PC-3 (cell line): ENCODE measurements around the gene C16orf96. TPM values are rescaled to one million over a fixed set of nuclear protein-coding genes. Genes with fewer than 3 reads are reported as not detected.

Source experiments
- ATAC-seq: fragments of 200-7000 bp; cut with Tn5 transposase; 2 replicates; pipeline ENCODE4 v1.9.1; 2020; ENCODE audit warnings: mild to moderate bottlenecking, moderate library complexity
- BruUV-seq: library from RNA; stranded (reverse); fragments of 400-500 nt; replicated peaks from 2 replicates; lab custom pipeline; 2021; lab: Mats Ljungman, UMichigan
- CTCF ChIA-PET: fragments of 300-600 bp; sonication (Branson Sonifier 250); formaldehyde crosslinking; loops from one replicate; lab custom pipeline; 2022; ENCODE audit warnings: antibody characterized with exemption; lab: Charles Lee
- POLR2A ChIA-PET: fragments of 300-600 bp; sonication (Branson Sonifier 250); formaldehyde crosslinking; loops from one replicate; lab custom pipeline; 2022; ENCODE audit warnings: antibody characterized with exemption; ENCODE audit not compliant: unreplicated experiment; lab: Charles Lee
- DNase-seq: peaks from one replicate; pipeline ENCODE4 v3.0.0-alpha.2; 2015
- H2AFZ ChIP-seq: fragments of 300-600 bp; sonication (generic); 2 replicates; pipeline ENCODE4 v1.6.0; 2016; ENCODE audit warnings: antibody characterized with exemption, low read length
- H3F3A ChIP-seq: fragments of 300-600 bp; sonication (generic); one replicate; pipeline ENCODE4 v1.6.0; 2017; ENCODE audit warnings: antibody characterized with exemption, low read length, control low read depth, mild to moderate bottlenecking; ENCODE audit not compliant: unreplicated experiment
- H3K27ac ChIP-seq: fragments of 300-600 bp; sonication (generic); 2 replicates; pipeline ENCODE4 v1.5.1; 2016; ENCODE audit warnings: mild to moderate bottlenecking, low read length
- H3K27me3 ChIP-seq: fragments of 300-600 bp; sonication (generic); 2 replicates; pipeline ENCODE4 v1.6.1; 2016; ENCODE audit warnings: low read length, mixed read lengths
- H3K36me3 ChIP-seq: fragments of 300-600 bp; sonication (generic); 2 replicates; pipeline ENCODE4 v1.6.1; 2016; ENCODE audit warnings: low read depth, mixed run types, low read length, mixed read lengths
- H3K4me1 ChIP-seq: fragments of 300-600 bp; sonication (generic); 2 replicates; pipeline ENCODE4 v1.5.1; 2016; ENCODE audit warnings: low read length; ENCODE audit not compliant: insufficient read depth
- H3K4me2 ChIP-seq: fragments of 300-600 bp; sonication (generic); 2 replicates; pipeline ENCODE4 v1.6.0; 2016; ENCODE audit warnings: low read length
- H3K4me3 ChIP-seq: fragments of 300-600 bp; sonication (generic); 2 replicates; pipeline ENCODE4 v1.5.1; 2016; ENCODE audit warnings: mild to moderate bottlenecking, low read length, mixed read lengths
- H3K79me2 ChIP-seq: fragments of 300-600 bp; sonication (generic); 2 replicates; pipeline ENCODE4 v1.6.1; 2017; ENCODE audit warnings: low read length, mixed read lengths
- H3K9ac ChIP-seq: fragments of 300-600 bp; sonication (generic); 2 replicates; pipeline ENCODE4 v1.6.0; 2016; ENCODE audit warnings: mild to moderate bottlenecking, low read length
- H3K9me2 ChIP-seq: fragments of 300-600 bp; sonication (generic); replicated peaks from 2 replicates; pipeline ENCODE4 v1.6.1; 2016; ENCODE audit warnings: mixed run types, low read length, mixed read lengths
- H3K9me3 ChIP-seq: fragments of 300-600 bp; sonication (generic); 2 replicates; pipeline ENCODE4 v1.6.1; 2016; ENCODE audit warnings: low read length, mixed read lengths
- H4K20me1 ChIP-seq: fragments of 300-600 bp; sonication (generic); 2 replicates; pipeline ENCODE4 v1.6.1; 2016; ENCODE audit warnings: low read length, mixed read lengths
- EZH2 ChIP-seq: fragments of 300-600 bp; sonication (generic); IDR thresholded peaks from one replicate; pipeline ENCODE4 v1.6.1; 2017; ENCODE audit warnings: antibody characterized with exemption, mild to moderate bottlenecking, low read length; ENCODE audit not compliant: unreplicated experiment
- EZH2phosphoT487 ChIP-seq: fragments of 300-600 bp; sonication (generic); IDR thresholded peaks from 2 replicates; pipeline ENCODE4 v1.6.1; 2018; ENCODE audit warnings: mild to moderate bottlenecking, antibody characterized with exemption, low read length, borderline replicate concordance
- intact Hi-C: fragments of 100-400 bp; cut with micrococcal nuclease; formaldehyde crosslinking; loops from 2 replicates; pipeline ENCODE4 v1.9.0; 2023
- total RNA-seq: library from RNA; depleted of rRNA; stranded (reverse); fragments of >200 nt; gene quantifications from 2 replicates; pipeline ENCODE4 v1.2.3, GENCODE V29; 2014
- TF ChIP-seq, protein P1 (sequence below): fragments of 300-600 bp; sonication (generic); conservative IDR thresholded peaks from 2 replicates; pipeline ENCODE4 v1.5.1; 2017; ENCODE audit warnings: antibody characterized with exemption, low read depth, mild to moderate bottlenecking, low read length

The C16orf96 gene
- total RNA-seq, 1 experiment from 2014 or later, result not detected

DNA sequence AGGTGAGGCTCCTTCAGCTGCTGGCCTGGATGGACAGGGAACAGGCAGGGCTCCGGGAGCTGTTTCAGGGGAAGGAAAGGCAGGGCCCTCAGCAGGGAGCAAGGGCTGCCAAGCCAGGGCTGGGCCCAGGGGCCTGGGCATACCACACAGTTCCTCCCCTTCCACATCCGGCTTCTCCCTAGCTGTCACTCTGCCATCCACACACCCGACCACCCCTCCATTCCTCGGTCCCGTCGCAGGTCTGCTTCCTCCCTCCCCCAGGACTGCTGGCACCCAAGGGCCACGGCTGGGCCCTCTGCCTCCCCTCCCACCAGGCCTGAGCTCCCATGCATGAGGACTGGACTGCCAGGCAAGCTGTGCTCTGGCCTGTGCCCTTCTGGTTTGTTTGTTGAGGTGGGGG lies 41.5 kb upstream of the C16orf96 start:
- H3K4me2 ChIP-seq, result no peak overlapping the region
- no peaks in the 10 kb centered on the region for H3K4me1 ChIP-seq
- H3K27ac ChIP-seq, result no peak overlapping the region
- ChIA-PET CTCF (no interaction called here), POLR2A (no interaction called here)
- TF ChIP-seq EZH2phosphoT487 (no peak), EZH2 (no peak)
- TF ChIP-seq, protein P1, sequence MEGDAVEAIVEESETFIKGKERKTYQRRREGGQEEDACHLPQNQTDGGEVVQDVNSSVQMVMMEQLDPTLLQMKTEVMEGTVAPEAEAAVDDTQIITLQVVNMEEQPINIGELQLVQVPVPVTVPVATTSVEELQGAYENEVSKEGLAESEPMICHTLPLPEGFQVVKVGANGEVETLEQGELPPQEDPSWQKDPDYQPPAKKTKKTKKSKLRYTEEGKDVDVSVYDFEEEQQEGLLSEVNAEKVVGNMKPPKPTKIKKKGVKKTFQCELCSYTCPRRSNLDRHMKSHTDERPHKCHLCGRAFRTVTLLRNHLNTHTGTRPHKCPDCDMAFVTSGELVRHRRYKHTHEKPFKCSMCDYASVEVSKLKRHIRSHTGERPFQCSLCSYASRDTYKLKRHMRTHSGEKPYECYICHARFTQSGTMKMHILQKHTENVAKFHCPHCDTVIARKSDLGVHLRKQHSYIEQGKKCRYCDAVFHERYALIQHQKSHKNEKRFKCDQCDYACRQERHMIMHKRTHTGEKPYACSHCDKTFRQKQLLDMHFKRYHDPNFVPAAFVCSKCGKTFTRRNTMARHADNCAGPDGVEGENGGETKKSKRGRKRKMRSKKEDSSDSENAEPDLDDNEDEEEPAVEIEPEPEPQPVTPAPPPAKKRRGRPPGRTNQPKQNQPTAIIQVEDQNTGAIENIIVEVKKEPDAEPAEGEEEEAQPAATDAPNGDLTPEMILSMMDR, result no peak
- no peaks in the 10 kb centered on the region for H3K9me3 ChIP-seq
- H3K9me2 ChIP-seq, result no peaks in the 10 kb centered on the region
- no peaks in the 10 kb centered on the region; the same call in 1 of the 2 replicates for H3K36me3 ChIP-seq
- no peak overlapping the region for H2AFZ ChIP-seq
- H3K79me2 ChIP-seq, result no peaks in the 10 kb centered on the region
- intact Hi-C loops, result no loop called here
- no peak overlapping the region for H3K9ac ChIP-seq
- no peak overlapping the region for H3K4me3 ChIP-seq
- no TSS peak for BruUV-seq
- H4K20me1 ChIP-seq, result no peaks in the 10 kb centered on the region
- DNase-seq (no peak), ATAC-seq (no peak)
- H3K27me3 ChIP-seq, result no peaks in the 10 kb centered on the region
- no peaks in the 10 kb centered on the region for H3F3A ChIP-seq

- ATAC-seq (no peak), DNase-seq (no peak)
- Histone ChIP-seq H3K4me2 (no peak overlapping the region), H3K9me2 (no peaks in the 10 kb centered on the region), H3F3A (no peaks in the 10 kb centered on the region), H3K9ac (no peak overlapping the region), H2AFZ (no peak overlapping the region), H3K4me3 (no peak overlapping the region), H3K27ac (no peak overlapping the region), H3K36me3 (no peaks in the 10 kb centered on the region; the same call in 1 of the 2 replicates), H3K4me1 (no peaks in the 10 kb centered on the region), H3K9me3 (no peaks in the 10 kb centered on the region), H3K79me2 (no peaks in the 10 kb centered on the region), H3K27me3 (no peaks in the 10 kb centered on the region), H4K20me1 (no peaks in the 10 kb centered on the region)
- BruUV-seq, result no TSS peak
- intact Hi-C loops, result loop anchor here (2.0 kb wide), 1 partner anchor 69 kb away; no protein-coding TSS in a partner anchor
- POLR2A ChIA-PET, result no interaction called here
- CTCF ChIA-PET, result no interaction called here
- no peak for TF ChIP-seq EZH2
- no peak for TF ChIP-seq EZH2phosphoT487
- TF ChIP-seq, protein P1, result no peak
These were observed 40.4 kb upstream of the C16orf96 start for GRCh38 chr16:4515611-4516233.
